Bone marrow (tissue), 2 donors: ENCODE data around the gene RNF34.

Source experiments
- DNase-seq, 2 donors: peaks; one replicate each; lab custom pipeline; 2025; lab: John Stamatoyannopoulos, UW

RNF34 gene

GRCh38 chr12:121438905-121439304, 39.0 kb downstream of the RNF34 start:
- no peak for DNase-seq

- DNase-seq = no peak
Measured at GRCh38 chr12:121439715-121440114, 39.8 kb downstream of the RNF34 start.

- no peak for DNase-seq
Measured at GRCh38 chr12:121440768-121441167, 40.9 kb downstream of the RNF34 start.

DNA sequence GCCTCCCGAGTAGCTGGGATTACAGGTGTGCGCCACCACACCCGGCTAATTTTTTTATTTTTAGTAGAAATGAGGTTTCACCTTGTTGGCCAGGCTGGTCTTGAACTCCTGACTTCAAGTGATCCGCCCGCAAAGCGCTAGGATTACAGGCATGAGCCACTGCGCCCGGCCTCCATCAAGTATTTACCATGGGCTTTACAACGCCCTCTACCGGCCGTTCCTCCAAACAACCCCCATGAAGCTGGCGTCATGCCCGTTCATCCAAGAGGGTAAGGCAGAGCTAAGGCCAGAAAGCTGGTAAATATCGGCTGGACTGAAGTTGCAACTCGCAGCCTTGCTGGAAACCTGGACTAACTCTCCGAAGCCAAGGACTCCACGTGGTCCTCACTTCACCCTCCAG, 41.6 kb downstream of the RNF34 start:
- no peak for DNase-seq

DNA sequence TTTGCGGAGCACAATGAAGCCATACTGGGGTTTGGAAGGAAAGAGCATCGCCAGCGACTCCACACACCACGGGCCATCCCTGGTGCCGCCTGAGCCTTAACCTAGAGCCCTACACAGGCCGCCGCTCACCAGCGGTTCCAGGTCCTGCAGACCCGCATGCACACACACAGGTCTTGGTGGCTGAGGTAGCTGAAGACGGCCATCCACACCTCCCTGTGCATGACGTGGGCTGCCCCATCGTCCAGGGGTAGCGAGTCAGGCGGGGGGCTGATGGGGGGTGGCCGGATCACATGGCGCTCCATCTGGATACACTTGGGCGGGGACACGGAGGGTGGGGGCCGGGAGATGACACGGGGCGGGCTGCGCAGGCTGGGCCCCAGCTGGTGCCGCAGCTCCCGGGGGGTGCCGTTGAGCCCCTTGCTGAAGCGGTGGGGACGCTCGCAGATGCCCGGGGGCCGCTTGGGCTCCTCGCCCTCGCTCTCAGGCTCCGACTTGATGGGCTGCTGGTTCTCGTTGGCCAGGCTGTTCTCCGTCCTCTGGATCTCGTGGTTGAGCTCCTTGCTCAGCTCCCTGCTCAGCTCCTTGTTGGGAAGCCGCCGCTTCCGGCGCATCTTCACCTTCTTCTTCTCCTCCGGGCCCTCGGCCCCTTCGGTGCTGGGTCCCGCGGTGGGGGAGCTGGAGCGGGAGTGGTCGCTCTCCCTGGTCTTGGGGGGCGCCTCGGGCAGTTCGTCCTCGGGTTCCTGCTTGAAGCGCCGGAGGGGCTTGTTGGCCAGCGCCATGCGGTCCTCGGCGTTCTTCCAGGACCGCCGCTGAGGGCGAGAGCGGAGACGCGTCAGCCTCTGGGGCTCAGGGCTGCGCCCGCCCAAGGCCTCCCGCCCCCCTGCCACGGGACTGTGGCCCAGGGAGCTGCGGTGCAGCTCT, 42.4 kb downstream of the RNF34 start:
- no peak for DNase-seq

DNA sequence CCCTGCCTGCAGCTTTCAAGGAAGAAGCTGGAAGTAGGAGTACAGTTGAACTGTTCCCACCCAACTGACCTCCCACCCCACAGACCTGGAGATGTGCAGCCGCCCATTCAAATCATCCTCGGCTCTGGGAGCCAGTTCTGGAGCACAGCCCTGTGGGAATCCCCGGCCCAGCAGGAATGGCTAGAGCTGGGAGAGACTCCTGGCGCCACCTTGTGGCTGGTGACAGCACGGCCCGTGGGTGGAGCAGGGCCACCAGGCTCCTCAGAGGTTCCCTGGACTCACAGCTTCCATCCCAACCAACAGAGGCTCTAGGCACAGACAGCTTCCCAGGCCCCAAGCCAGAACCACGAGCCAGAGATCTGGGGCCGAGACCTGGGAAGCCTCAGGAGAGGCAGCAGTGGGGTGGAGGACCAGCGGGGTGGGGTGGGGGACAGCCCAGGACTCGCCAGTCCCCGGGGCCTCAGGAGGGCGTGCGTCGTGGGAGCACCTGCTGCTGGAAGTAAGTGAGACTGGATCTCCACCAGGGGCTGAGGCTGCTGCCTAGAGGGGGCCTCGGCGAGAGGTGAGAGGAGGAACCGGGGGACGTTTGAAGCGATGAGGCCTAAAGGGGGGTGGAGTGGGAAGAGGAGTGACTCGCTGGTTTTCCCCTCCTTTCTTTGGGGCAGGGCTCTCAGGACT, 43.4 kb downstream of the RNF34 start:
- peak in 1 of 2 donors; percentile 51 for DNase-seq

- DNase-seq = no peak
Measured at GRCh38 chr12:121443911-121444841, 44.3 kb downstream of the RNF34 start.

GRCh38 chr12:121444842-121445202, 44.9 kb downstream of the RNF34 start:
- no peak for DNase-seq

GRCh38 chr12:121446750-121447149, 46.8 kb downstream of the RNF34 start:
- DNase-seq = no peak

- DNase-seq = no peak
Measured at GRCh38 chr12:121448771-121449315, 48.9 kb downstream of the RNF34 start.

DNA sequence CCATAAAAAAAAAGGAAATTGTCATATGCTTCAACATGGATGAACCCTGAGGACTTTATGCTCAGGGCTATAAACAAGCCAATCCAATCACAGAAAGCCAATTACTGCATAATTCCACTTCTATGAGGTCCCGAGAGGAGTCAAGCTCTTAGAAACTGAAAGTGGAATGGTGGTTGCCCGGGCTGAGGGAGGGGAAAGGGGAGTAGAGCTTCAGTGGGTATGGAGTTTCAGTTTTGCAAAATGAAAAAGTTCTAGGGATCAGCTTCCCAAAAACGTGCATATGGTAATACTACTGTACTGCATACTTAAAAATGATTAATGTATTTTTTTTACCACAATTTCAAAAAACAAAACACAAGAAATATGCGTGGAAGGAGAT, 52.0 kb downstream of the RNF34 start:
- DNase-seq = no peak

DNA sequence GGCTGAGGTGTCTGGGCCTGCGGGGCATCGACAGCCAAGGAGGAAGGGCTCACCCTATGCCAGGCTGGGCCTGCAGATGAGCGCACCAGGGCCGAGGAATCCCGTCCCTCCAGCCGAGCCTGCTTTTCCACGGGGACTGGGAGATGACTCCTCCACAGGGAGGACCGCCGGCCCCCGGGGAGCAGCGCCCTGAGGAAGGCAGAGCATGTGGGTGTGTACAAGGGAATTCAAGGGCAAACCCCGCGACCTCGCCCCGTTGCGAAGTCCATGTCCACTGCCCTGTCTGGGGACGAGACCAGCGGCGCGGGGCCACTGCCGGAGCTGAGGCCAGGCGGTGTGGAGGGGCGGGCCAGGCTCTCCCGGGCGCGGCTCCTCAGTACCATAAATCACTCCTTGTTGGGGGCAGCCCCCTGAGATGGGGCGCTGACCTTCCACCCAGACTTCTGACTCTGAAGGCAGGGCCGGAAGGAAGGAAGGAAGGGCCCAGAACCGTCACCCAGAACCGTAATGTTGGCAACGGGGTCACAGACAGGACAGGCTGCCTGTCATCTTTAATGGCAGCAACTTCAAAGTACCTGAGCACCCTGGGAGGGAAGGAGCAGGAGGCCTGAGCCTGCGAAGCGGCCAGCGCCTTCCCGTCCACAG, 52.5 kb downstream of the RNF34 start:
- DNase-seq = no peak

DNA sequence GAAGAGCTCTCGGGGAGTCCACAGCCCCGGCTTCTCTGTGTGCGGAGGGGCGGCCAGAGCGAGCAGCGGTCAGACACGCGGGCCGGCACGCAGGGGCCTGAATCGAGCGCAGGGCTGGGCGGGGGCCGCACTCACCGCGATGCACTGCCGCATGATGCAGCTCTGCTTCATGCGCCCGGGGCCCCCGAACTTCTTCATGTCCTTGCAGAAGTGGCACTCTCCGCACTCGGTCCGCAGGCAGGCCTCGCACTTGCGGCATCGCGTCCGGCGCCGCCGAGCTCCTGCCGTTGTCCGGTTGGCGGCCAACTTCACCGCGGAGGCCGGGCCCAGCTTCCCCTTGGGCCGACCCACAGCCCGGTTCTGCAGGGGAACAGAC, 53.1 kb downstream of the RNF34 start:
- no peak for DNase-seq

DNA sequence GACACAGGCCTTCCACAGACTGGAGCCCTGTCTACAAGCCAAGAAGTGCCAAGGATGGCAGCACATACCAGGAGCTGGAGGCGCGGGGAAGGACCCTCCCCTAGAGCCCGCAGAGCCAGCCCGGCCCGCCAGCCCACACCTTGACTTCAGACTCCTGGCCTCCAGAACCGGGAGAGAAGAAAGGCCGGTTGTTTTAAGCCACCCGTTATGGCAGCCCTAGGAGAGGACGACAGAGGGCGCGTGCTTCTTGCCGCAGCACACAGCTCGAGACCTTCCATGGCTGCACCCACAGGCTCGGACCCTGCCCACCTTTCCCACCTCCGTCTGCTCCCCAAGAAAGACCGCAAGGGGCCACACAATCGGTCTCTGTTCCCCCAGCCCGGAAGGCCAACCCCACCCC, 53.7 kb downstream of the RNF34 start:
- DNase-seq = no peak

- no peak for DNase-seq
Measured at GRCh38 chr12:121454921-121455320, 55.0 kb downstream of the RNF34 start.

- no peak for DNase-seq
Measured at GRCh38 chr12:121455766-121456420, 56.0 kb downstream of the RNF34 start.

DNA sequence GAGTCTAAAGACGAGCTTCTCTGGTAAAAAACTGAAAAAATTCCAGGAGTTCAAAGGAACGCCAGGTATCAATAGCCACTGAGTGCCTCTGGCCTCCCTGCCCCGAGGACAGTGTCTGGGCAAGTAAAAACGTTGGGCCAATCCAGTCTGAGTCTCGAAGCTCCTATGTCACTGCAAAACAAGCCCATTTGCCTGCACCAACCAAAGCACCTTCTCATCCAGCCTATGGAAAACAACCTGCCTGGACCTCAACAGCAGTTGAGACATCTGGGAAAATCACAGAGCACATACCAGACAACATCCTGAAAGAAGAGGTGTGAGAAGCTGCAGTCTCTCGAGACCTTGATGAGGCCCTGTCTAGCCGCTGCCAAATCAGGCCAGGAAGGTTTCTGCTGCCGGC, 56.6 kb downstream of the RNF34 start:
- no peak for DNase-seq

DNA sequence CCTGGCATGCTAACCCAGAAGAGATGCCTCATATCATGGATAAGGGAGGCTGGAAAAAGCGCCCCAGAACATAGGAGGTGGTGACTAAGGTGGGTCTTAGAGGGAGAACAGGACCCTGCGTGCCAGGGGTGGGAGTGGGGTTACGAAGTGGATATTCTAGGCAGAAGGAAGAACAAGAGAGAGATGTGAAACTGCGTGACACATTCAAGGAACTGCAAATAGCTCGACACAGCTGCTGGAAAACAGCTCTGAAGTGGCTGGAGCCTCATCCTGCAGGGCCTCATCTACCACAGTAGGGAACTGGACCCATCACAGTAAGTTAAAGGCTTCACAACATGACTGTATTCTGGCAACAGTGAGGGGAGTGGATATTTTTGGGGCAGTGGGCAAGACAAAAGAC, 61.1 kb downstream of the RNF34 start:
- DNase-seq = no peak

GRCh38 chr12:121464331-121464730, 64.4 kb downstream of the RNF34 start:
- DNase-seq = no peak

DNA sequence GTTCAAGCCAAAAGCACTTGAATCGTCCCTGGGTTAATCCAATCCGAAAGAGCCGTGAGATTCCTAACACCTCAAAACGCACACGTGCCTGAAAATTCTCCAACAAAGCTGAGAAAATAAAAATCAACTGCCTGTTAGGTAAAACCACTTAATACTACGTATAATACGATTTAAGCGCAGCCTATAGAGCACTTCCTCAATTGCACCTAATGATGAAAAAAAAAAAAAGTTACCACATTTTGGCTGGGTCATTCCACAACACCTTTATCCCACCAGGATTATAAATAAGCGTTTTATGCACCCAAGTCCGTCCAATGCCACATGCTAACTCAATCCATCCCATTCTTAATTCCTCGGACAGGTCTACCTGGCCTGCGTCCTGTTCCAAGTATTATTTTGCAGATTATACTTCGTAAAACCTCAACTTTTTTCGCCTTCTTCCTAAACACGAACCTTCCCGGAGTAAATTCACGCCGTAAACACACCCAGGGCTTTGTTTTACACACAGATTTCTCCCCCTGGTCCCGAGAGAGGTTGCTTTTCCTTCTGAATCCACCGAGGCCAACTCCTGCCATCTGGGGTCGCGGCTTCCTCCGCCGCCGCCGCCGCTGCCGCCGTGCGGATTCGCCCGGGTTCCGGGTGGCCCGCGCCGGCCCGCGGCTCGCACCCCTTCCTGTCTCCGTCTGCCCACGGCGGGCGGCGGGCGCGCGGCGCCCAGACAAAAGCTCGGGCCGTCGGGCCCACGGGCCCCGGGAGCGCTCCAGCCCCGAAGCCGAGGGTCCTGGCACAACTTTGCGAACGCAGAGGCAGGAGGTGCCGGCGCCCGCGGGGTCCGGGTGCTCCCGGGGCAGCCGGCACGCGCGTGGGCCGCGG, 66.2 kb downstream of the RNF34 start:
- DNase-seq = peak; percentile 18 to 25
